WI38 (cell line): ENCODE measurements around the gene SLMAP.

Experiments
- H3K4me3 ChIP-seq: 2 replicates; pipeline ENCODE4 v1.5.1; 2011; ENCODE audit warnings: low read depth, mild to moderate bottlenecking, control low read depth, low read length
- CTCF ChIP-seq: IDR thresholded peaks from 2 replicates; pipeline ENCODE4 v1.5.1; 2012; ENCODE audit warnings: low read depth, mild to moderate bottlenecking, control low read depth, low read length

SLMAP gene

GRCh38 chr3:57827757-57828156, 71.6 kb downstream of the SLMAP start:
- TF ChIP-seq CTCF, result no peak
- no peak overlapping the region for H3K4me3 ChIP-seq

GRCh38 chr3:57832486-57832885, 76.4 kb downstream of the SLMAP start:
- TF ChIP-seq CTCF, result no peak
- H3K4me3 ChIP-seq, result no peak overlapping the region

DNA sequence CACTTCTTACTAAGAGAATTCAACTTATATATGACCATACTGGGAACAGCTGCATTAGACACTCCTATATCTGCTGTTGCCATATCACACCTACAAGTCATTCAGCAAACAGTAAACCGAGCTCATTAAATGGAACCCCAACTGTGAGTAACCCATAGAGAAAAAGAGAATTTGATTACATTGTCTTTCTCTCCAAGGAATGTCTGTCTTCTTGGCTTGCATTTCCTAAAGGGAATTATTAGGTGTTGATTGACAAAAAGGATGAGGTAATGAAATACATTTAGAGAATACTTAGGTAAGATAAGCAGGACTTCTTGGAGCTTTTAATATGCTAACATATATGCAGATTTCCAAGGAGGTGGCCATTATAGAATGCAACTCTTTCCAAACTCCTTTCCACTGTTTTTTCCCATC, 76.8 kb downstream of the SLMAP start:
- TF ChIP-seq CTCF, result no peak
- no peak overlapping the region for H3K4me3 ChIP-seq

DNA sequence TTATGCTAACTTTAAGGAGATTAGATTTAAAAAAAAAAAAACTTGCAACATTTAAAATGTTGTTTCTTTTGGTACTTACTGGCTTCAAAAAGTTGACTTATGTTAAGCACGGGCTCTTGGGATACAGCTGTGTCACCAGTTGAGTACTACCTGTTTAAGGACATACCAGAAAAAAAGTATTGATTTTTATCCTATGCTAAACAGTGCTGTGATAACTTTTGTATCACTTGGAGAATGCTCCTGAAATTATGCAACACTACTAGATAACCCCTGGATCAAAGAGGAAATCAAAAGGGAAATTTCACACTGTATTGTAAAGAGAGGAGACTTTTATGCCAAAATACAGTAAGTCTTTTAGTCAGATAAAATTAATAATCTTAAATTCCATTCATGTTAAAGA, 77.7 kb downstream of the SLMAP start:
- no peak for TF ChIP-seq CTCF

GRCh38 chr3:57837686-57838085, 81.6 kb downstream of the SLMAP start:
- no peak overlapping the region for H3K4me3 ChIP-seq
- no peak for TF ChIP-seq CTCF

More for the DNA sequence above, 77.7 kb downstream of the SLMAP start:
- H3K4me3 ChIP-seq, result no peak overlapping the region

DNA sequence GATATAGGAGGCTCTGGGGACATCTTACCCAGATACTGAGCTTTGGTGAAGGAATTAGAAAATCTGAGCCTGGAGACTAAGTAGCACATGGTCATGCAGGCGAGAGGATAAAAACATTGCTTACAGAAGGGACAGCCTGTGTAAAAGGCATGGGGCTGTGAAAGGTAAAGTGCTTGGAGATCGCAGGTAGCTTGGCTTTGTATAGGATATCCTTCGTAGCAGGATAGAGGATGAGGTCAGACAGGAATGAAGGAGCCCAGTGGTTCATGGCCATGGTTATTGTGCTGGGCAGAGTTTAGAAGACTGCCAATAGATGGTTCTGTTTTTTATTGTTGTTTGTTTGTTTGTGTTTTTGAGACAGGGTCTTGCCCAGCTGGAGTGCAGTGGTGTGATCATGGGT, 82.5 kb downstream of the SLMAP start:
- H3K4me3 ChIP-seq, result no peak overlapping the region
- TF ChIP-seq CTCF, result no peak

- no peak overlapping the region for H3K4me3 ChIP-seq
- TF ChIP-seq CTCF, result no peak
Measured at GRCh38 chr3:57840473-57840872, 84.4 kb downstream of the SLMAP start.
